ENCODE results near the gene FNDC5.

FNDC5 gene

GRCh38 chr1:32898056-32898455, 27.3 kb upstream of the FNDC5 start:
- in situ Hi-C loops (cut with MboI; ENCODE audit: low sequenced_read_pairs): no loop called here

DNA sequence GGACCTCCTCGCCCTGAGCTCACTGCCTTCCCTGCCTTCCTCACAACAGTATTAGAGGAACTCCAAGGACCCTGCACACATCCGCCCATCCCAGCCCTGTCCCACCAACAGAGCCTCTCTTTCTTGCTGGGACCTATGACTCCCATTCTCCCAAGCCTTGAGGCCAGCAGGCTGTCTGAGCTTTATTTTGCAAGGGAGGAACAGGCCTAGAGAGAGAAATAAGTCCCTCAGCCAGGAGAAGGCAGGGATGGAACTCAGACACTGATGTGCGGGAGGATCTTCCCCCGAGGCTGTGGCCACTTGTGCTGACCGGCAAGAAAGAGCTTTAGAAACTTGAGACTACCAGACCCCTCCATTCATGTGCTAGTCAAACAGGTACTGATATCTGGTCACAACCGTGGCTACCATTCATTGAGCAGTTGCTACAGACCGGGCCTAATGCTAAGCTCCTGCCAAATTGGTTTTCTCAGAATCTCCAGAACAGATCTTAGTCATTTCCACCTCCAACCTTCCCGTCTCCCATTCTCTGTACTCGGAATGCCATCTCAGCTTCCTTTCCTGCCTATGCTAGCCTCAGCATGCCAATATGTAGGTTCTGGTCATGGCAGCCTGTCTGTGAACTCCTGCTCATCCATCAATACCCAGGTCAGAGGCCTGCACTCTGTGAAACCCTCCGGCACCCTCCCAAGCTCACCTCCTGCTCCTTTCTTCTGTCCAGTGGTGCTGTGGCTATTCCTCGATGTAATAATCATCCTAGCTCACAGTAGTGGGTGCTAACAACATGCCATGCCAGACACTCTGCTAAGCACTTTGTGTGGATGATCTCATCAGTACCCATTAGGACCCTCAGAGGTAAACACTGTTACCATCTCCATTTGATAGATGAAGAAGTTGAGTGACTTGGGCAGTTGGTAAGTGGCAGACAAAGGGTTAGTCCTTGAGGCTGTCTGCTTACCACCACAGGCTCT, 26.7 kb upstream of the FNDC5 start:
- in situ Hi-C loops (cut with MboI; ENCODE audit: low sequenced_read_pairs): no loop called here

- in situ Hi-C loops (cut with MboI; ENCODE audit: low sequenced_read_pairs): no loop called here
Measured at GRCh38 chr1:32896451-32896850, 25.7 kb upstream of the FNDC5 start.

- in situ Hi-C loops (cut with MboI; ENCODE audit: low sequenced_read_pairs): no loop called here
Measured at GRCh38 chr1:32895325-32896215, 24.9 kb upstream of the FNDC5 start.

DNA sequence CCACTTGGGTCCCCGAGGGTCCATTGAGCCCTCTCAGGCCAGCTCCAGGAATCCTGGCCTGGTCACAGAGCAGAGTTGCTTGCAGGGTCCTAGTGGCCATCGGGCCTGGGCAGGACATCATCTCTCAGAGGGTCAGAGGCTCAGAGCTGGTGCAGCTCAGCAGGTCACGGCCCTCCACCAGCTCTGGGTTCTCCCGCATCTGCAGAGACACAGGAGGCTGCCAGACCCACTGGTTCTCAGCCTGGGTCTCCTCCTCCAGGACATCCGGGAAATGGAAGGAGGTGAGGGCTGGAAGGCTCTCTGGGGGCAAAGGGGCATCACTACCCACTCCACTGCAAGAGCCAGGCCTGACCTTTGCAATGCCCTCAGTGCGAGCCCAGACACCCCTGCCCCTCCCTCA, 24.0 kb upstream of the FNDC5 start:
- in situ Hi-C loops (cut with MboI; ENCODE audit: low sequenced_read_pairs): no loop called here

DNA sequence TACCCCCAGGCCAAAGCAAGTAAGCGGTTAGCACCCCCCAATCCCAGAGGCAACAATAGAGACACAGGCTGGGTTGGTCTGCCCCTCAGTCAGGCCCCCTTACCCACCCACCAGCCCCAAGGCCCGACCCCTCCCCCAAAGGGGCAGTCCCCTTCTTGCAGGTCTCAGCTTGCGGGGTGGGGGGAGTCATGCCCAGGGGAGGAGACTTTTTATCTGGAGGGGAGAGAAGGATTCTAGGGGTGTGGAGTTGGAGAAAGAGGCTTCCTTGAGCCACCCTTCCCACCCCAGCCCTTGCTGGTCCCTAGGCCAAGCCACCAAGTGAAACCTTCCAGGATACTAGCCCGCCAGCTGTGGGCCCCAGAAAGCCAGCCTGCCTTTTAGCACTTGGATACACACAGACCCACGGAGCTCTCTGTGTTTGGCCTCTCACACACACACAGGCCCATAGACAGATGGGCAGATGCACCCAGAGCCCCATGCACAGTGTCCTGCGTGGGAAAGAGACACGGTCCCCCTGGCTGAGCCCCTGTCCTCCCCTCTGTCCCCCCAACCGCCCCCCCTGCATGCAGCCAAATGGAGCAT, 23.4 kb upstream of the FNDC5 start:
- in situ Hi-C loops (cut with MboI; ENCODE audit: low sequenced_read_pairs): no loop called here

DNA sequence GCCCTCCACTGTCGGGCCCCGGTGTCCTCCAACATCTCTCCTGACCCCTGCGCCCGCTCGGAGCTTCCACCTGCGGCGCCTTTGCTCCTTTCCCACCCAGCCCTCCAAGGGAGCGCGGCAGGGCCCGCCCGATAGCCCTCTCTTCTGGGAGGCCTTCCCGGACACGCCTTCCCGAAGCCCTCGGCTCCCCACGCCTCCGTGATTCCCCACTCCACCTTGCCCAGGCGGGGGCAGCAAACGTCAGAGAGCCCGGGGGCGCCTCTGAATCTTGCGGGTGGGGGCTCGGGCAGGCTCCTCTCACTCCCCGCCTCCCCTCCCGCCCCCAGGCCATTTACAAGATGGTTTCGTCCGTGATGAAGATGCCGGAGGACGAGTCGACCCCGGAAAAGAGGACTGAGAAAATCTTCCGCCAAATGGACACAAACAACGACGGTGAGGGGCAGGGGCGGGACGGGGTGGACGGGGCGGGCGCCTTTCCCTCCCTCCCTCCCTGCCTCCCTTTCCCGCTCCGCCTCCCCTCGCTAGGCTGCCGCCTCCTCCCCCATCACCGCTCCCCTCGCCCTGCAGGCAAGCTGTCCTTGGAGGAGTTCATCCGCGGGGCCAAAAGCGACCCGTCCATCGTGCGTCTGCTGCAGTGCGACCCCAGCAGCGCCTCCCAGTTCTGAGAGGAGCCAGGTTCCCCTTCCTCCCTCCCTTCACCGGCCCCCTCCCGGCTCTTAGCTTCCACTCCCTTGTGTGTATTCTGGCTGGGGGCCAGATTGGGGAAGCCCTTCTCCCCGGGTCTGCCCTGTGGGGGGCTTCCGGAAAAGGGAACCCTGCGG, 22.7 kb upstream of the FNDC5 start:
- in situ Hi-C loops (cut with MboI; ENCODE audit: low sequenced_read_pairs): no loop called here

DNA sequence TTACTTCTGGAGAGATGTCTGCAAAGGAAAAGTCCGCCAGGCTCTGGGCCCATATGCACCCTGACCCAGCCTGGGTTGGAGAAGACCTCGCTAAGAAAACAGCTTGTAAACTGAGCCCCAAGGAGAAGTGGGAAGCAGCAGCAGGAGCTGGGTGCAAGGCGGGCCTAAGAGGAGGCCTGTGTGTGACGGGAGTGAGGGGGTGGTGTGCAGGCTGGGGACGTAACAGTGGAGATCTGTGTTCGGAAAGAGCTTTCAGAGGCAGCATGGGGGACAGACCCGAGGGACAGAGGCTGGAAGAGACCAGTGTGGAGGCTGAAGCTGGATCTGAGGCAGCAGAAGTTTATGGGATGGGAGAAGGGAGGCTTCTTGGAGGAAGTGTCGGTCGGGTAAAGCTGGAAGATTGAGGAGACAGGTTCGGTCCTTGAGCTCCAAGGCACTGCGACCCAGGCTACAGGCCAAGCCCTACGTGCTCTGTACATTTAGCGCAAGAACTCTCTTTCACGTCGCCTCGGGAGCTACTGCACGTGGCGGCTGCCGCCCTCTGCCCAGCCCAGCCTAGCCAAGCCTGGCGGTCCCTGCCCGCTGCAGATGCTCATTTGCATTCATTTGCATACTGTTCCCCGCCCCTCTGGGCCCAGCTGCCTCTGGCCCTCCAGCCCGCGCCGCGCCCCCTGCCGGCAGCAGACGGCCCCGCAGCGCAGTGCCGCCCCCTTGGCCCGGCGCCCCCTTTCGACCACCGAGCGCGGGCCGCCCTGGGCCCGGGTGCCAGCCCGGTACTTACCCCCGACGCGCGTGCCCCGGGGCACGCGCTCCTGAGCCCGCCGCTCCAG, 21.9 kb upstream of the FNDC5 start:
- in situ Hi-C loops (cut with MboI; ENCODE audit: low sequenced_read_pairs): no loop called here

GRCh38 chr1:32891630-32892029, 20.9 kb upstream of the FNDC5 start:
- in situ Hi-C loops (cut with MboI; ENCODE audit: low sequenced_read_pairs): no loop called here

DNA sequence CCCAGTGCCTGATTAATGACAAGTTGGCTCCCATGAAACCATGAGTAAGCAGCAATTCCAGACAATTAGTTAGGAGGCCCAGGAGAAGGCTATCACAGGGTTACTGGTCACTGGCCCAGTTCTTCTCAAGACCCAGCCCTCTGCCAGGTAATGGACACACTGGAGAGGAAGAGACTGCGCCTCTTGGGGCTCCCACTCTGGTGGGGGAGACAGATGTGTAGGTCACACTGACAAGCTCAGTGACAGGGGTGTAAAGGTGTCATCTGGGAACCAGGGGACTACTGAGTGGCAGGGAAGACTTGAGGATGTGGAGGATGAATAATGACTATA, 20.5 kb upstream of the FNDC5 start:
- in situ Hi-C loops (cut with MboI; ENCODE audit: low sequenced_read_pairs): no loop called here

GRCh38 chr1:32890516-32891240, 20.0 kb upstream of the FNDC5 start:
- in situ Hi-C loops (cut with MboI; ENCODE audit: low sequenced_read_pairs): no loop called here

DNA sequence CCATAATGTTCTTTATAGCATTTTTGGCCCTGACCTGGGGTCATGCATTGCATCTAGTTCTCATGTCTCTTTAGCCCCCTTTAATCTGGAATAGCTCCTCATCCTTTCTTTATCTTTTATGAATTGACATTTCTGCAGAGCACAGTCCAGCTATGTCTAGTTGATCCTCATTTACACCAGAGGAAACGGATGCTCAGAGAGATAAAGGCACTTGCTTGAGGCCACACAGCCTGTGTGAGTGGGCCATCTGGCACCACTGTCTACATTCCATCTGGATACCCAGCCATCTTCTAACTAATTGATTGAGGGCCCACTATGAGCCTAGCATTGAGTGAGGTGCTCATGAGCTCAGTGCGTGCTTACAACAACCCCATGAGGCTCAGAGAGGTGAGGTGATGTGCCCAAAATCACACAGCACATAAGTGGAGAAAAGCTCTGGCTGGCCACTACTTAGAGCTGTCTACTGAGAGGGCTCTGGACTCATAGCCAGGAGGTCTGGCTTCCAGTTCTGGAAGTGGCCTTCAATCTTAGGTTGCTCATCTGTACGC, 19.1 kb upstream of the FNDC5 start:
- in situ Hi-C loops (cut with MboI; ENCODE audit: low sequenced_read_pairs): no loop called here

DNA sequence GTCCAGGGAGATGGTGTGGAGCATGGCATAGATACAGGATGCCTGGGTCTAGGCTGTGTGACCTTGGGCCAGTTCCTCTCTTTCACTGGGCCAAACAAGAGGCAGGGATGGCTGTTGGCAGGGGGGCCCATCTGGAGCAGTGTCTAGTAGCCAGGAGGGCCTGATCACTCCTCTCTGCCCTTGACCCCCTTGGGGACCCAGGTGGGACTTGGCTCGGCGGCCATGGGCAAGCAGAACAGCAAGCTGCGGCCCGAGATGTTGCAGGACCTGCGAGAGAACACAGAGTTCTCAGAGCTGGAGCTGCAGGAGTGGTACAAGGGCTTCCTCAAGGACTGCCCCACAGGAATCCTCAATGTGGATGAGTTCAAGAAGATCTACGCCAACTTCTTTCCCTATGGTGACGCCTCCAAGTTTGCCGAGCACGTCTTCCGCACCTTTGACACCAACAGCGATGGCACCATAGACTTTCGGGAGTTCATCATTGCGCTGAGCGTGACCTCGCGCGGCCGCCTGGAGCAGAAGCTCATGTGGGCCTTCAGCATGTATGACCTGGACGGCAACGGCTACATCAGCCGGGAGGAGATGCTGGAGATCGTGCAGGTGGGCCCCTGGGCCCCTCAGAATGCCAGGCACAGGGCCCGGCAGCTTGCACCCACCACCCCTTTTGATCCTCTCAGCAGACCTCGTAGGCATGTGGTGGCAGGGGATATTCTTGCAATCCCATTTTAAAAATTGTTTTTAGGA, 18.1 kb upstream of the FNDC5 start:
- in situ Hi-C loops (cut with MboI; ENCODE audit: low sequenced_read_pairs): no loop called here

DNA sequence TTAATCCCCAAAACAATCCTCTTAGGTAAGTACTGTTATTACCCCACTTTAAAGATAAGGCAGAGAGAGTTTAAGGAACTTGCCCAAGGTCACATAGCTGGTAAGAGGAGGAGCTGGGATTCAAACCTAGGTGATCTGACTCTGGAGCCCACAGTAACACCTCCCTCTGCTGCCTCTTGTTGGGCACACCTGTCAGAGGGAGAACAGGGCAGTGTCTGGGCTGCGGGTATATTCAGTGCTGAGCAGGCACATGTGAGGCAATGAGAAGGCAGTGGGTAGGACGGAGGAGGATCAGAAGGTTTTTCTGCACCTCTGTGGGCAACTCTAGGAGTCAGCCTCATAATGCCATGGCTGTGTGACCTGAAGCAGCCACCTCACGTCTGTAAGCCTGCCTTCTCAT, 17.4 kb upstream of the FNDC5 start:
- in situ Hi-C loops (cut with MboI; ENCODE audit: low sequenced_read_pairs): no loop called here

DNA sequence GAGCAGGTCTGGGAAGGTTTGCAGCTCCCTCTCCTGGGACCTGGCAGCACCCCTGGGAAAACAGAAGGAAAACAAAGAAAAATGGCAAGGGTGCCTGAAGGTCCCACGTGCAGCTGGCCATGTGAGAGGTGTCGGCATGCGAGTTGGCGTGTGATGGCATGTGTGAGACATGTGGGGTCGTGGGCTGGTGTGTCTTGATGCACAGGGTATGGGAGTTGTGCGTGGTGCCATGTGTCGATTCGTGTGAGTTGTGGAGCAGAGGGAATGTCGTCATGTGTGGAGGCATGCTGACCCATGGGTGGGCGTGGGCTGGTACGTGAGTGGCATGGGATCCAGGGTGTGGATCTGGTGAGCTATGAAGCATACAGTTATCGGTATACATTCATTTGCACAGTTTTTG, 16.9 kb upstream of the FNDC5 start:
- in situ Hi-C loops (cut with MboI; ENCODE audit: low sequenced_read_pairs): no loop called here

- in situ Hi-C loops (cut with MboI; ENCODE audit: low sequenced_read_pairs): no loop called here
Measured at GRCh38 chr1:32886828-32887414, 16.2 kb upstream of the FNDC5 start.

GRCh38 chr1:32886004-32886827, 15.5 kb upstream of the FNDC5 start, which contains the start of gene HPCA:
Gene HPCA (plus strand): TSS chr1:32886491. CDS start chr1:32888899, 2,408 bp downstream.
- in situ Hi-C loops (cut with MboI; ENCODE audit: low sequenced_read_pairs): no loop called here

Measured in HL-60/S4 treated with retinoic acid at 250 ng/mL for 4 days and 3 days (cell line).